AG04450 (cell line): Measurements from ENCODE around the gene KIAA0825. TPM values are rescaled to one million over a fixed set of nuclear protein-coding genes. Genes with fewer than 3 reads are reported as not detected.

Experiments
- CTCF ChIA-PET: fragments of 300-600, 350-600 bp; formaldehyde crosslinking; extraction: SDS; loops from one replicate; lab custom pipeline; 2022; ENCODE audit warnings: antibody characterized with exemption, inconsistent platforms; lab: Charles Lee
- POLR2A ChIA-PET: fragments of 350-600 bp; formaldehyde crosslinking; extraction: SDS; loops from one replicate; lab custom pipeline; 2021; ENCODE audit warnings: antibody characterized with exemption, inconsistent platforms; lab: Yijun Ruan, JAX
- DNase-seq: peaks from one replicate; pipeline ENCODE4 v3.0.0-alpha.2; 2011; ENCODE audit warnings: low read depth, low spot score
- H3K27ac ChIP-seq: one replicate; pipeline ENCODE4 v1.5.1; 2012; ENCODE audit warnings: low read depth, low read length, control low read depth
- H3K27me3 ChIP-seq: one replicate; pipeline ENCODE4 v1.6.0; 2012; ENCODE audit warnings: low read length; ENCODE audit not compliant: control insufficient read depth, insufficient read depth
- H3K4me3 ChIP-seq: 2 replicates; pipeline ENCODE4 v1.5.1; 2011; ENCODE audit warnings: mild to moderate bottlenecking, low read depth, low read length, control low read depth
- H3K9me3 ChIP-seq: 2 replicates; pipeline ENCODE4 v1.5.1; 2012; ENCODE audit warnings: low read length; ENCODE audit not compliant: control insufficient read depth, insufficient read depth
- polyA plus RNA-seq: library from polyadenylated mRNA; depleted of rRNA; stranded (reverse); fragments of >200 nt; gene quantifications from 2 replicates; pipeline ENCODE4 v1.2.3, GENCODE V29; 2011
- TF ChIP-seq, protein P1 (sequence below): IDR thresholded peaks from 2 replicates; pipeline ENCODE4 v1.5.1; 2011; ENCODE audit warnings: low read depth, low read length, control low read depth, inconsistent platforms

Gene KIAA0825
- polyA plus RNA-seq, 1 experiment = 2.1 TPM

DNA sequence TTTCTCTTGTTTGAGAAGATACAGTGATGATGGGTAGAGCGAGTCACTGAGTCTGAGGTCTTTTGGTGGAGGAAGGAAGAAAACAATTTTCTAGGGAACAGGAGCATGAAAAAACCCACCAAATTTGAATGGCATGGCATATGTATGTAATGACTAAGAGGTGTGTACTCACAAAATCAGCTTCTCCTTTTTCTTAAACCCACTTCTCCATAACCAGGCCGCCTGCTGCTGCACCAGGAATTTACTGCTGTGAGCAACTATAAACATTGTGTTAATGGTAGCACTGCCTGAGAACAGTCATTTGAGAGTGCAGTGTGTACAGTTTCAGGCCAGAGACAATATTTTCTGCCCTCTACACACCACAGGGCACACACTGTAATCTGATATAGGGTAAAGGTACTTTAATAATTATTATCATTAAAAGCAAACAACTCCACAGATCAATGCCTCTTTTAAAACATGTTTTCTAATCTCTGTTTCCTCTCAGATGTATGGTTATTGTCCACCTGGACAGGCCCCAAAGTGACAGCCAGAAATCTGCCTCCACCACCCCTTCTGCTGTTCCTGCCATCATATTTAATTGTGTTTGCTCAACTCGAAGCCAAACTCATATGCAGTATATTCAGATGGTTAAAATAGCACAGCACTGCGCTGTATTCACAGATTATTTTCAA, 241.6 kb downstream of the KIAA0825 start:
- TF ChIP-seq, protein P1, sequence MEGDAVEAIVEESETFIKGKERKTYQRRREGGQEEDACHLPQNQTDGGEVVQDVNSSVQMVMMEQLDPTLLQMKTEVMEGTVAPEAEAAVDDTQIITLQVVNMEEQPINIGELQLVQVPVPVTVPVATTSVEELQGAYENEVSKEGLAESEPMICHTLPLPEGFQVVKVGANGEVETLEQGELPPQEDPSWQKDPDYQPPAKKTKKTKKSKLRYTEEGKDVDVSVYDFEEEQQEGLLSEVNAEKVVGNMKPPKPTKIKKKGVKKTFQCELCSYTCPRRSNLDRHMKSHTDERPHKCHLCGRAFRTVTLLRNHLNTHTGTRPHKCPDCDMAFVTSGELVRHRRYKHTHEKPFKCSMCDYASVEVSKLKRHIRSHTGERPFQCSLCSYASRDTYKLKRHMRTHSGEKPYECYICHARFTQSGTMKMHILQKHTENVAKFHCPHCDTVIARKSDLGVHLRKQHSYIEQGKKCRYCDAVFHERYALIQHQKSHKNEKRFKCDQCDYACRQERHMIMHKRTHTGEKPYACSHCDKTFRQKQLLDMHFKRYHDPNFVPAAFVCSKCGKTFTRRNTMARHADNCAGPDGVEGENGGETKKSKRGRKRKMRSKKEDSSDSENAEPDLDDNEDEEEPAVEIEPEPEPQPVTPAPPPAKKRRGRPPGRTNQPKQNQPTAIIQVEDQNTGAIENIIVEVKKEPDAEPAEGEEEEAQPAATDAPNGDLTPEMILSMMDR = no peak
- POLR2A ChIA-PET = no interaction called here
- no peak for DNase-seq
- no peak overlapping the region for H3K27ac ChIP-seq
- CTCF ChIA-PET = no interaction called here
- H3K4me3 ChIP-seq = no peak overlapping the region
- no peaks in the 10 kb centered on the region for H3K27me3 ChIP-seq
- no peaks in the 10 kb centered on the region for H3K9me3 ChIP-seq

GRCh38 chr5:94375801-94376200, 242.6 kb downstream of the KIAA0825 start:
- no peaks in the 10 kb centered on the region for H3K9me3 ChIP-seq
- ChIA-PET CTCF (no interaction called here), POLR2A (no interaction called here)
- no peak overlapping the region for H3K27ac ChIP-seq
- TF ChIP-seq, protein P1 = no peak
- H3K4me3 ChIP-seq = no peak overlapping the region
- no peak for DNase-seq
- no peaks in the 10 kb centered on the region for H3K27me3 ChIP-seq

DNA sequence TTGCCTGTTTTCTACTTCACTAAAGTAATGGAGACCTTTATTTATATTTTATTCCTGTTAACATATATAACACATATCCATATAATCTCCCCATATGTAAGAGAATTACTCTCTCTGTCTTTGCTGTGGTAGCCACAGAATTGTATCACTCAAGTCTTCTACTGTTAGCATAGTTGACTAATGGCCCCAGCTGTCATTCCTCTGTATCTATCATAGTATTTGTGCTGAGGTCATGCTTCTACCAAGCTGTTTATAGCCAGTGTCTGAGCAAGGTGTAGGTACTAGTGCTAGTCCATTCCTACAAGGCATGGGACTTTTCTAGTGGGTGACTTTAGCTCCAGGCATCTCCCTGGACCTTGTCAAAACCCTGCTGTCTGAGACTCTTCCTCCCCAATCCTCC, 244.1 kb downstream of the KIAA0825 start:
- ChIA-PET POLR2A (no interaction called here), CTCF (no interaction called here)
- H3K27me3 ChIP-seq = no peaks in the 10 kb centered on the region
- H3K27ac ChIP-seq = no peak overlapping the region
- no peaks in the 10 kb centered on the region for H3K9me3 ChIP-seq
- no peak overlapping the region for H3K4me3 ChIP-seq
- TF ChIP-seq, protein P1 = no peak
- no peak for DNase-seq

DNA sequence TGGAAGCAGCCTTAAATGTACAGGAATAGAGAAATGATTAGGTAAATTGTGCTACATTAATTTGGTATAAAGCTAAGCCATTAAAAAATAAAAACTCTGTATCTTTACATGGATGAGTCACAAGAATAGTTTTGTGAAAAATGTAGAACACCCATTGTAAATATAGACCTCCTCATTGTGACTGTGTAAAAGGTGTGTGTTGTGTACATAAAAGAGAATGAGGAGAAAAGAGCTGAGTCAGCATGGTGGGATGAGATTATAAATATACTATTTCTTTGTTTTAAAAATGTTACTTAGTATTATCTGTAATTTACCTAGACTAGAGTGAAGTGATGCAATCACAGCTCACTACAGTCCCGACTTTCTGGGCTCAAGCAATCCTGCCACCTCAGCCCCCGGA, 250.5 kb downstream of the KIAA0825 start:
- Histone ChIP-seq H3K27ac (no peak overlapping the region), H3K4me3 (no peak overlapping the region), H3K9me3 (no peaks in the 10 kb centered on the region), H3K27me3 (no peaks in the 10 kb centered on the region)
- CTCF ChIA-PET = no interaction called here
- POLR2A ChIA-PET = no interaction called here
- TF ChIP-seq, protein P1 = no peak
- DNase-seq = no peak

GRCh38 chr5:94366811-94367210, 251.6 kb downstream of the KIAA0825 start:
- ChIA-PET POLR2A (no interaction called here), CTCF (no interaction called here)
- H3K9me3 ChIP-seq = no peaks in the 10 kb centered on the region
- TF ChIP-seq, protein P1 = no peak
- no peak overlapping the region for H3K27ac ChIP-seq
- H3K27me3 ChIP-seq = no peaks in the 10 kb centered on the region
- no peak overlapping the region for H3K4me3 ChIP-seq
- DNase-seq = no peak
